GM10248 (cell line): ENCODE measurements around the gene GMDS.

ENCODE experiments used
- CTCF ChIA-PET: fragments of 300-600 bp; sonication (Branson Sonifier 250); formaldehyde crosslinking; extraction: SDS; loops from one replicate; lab custom pipeline; 2021; ENCODE audit warnings: antibody characterized with exemption; lab: Yijun Ruan, JAX
- POLR2A ChIA-PET: fragments of 350-650 bp; sonication (Branson Sonifier 250); formaldehyde crosslinking; extraction: SDS; loops from one replicate; lab custom pipeline; 2020; ENCODE audit warnings: antibody characterized with exemption; lab: Yijun Ruan, JAX
- DNase-seq: peaks from one replicate; pipeline ENCODE4 v3.0.0; 2012; ENCODE audit errors: extremely low spot score
- CTCF ChIP-seq: IDR thresholded peaks from 2 replicates; pipeline ENCODE4 v1.5.1; 2012; ENCODE audit warnings: mild to moderate bottlenecking, low read depth; ENCODE audit errors: extremely low read depth, missing control alignments, control extremely low read depth

Gene GMDS

DNA sequence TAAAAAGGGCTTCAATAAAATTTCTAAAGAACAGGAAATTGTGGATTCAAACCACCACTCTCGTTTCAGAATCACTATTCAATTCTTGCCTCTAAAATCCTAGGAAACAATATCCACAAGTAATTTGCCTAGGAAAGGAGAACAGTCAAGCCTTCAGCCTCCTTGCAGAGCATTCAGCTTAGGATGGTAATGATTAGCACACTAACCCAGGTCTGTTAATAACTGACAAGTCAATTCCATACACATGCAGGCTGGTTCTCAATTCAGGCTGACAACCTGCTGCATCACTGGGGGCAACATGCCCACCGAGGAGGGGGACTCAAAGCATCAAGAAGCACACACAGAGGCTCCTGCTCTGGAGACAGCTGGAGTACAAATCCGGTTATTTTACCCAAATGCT lies 57.6 kb downstream of the GMDS start:
- POLR2A ChIA-PET = no interaction called here
- TF ChIP-seq CTCF = no peak
- DNase-seq = no peak
- CTCF ChIA-PET = interaction anchor here (0.9 to 1.8 kb wide), 2 partner anchors 9 to 592 kb away, joined by 3 to 7 read pairs; no protein-coding TSS in a partner anchor

- ChIA-PET CTCF (interaction anchor here (0.9 to 2.1 kb wide), 2 partner anchors 8 to 579 kb away, joined by 3 to 6 read pairs; no protein-coding TSS in a partner anchor), POLR2A (no interaction called here)
- DNase-seq = peak; percentile 41
- TF ChIP-seq CTCF = no peak
These were observed 58.9 kb downstream of the GMDS start for GRCh38 chr6:2186516-2186915.

- no peak for TF ChIP-seq CTCF
- POLR2A ChIA-PET = no interaction called here
- no peak for DNase-seq
- CTCF ChIA-PET = interaction anchor here (1.4 to 2.1 kb wide), 3 partner anchors 9 to 18 kb away, joined by 3 to 6 read pairs (median 5); no protein-coding TSS in a partner anchor
These were observed 59.9 kb downstream of the GMDS start for GRCh38 chr6:2185466-2185865.

- POLR2A ChIA-PET = no interaction called here
These were observed 60.5 kb downstream of the GMDS start for GRCh38 chr6:2184700-2185455.

DNA sequence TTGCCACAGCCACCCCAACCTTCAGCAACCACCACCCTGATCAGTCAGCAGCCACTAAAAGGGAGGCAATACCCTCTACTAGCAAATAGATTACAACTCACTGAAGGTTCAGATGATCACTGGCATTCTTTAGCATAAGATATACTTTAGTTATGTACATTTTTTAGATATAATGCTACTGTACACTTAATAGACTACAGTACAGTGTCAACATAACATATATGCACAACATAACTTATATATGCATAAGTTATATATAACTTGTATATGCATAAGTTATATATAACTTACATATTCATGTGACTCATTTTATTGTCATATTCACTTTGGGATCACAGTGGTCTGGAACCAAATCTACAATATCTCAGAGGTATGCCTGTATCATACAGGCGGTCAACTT lies 61.7 kb downstream of the GMDS start:
- POLR2A ChIA-PET = no interaction called here
- CTCF ChIA-PET = interaction anchor here (1.1 kb wide), 1 partner anchor 26 kb away, joined by 4 read pairs; no protein-coding TSS in a partner anchor
- DNase-seq = no peak
- no peak for TF ChIP-seq CTCF

More at GRCh38 chr6:2184700-2185455, 60.5 kb downstream of the GMDS start:
- DNase-seq = no peak
- CTCF ChIA-PET = interaction anchor here (1.1 to 2.1 kb wide), 4 partner anchors 9 to 25 kb away, joined by 3 to 6 read pairs (median 4); no protein-coding TSS in a partner anchor
- no peak for TF ChIP-seq CTCF

DNA sequence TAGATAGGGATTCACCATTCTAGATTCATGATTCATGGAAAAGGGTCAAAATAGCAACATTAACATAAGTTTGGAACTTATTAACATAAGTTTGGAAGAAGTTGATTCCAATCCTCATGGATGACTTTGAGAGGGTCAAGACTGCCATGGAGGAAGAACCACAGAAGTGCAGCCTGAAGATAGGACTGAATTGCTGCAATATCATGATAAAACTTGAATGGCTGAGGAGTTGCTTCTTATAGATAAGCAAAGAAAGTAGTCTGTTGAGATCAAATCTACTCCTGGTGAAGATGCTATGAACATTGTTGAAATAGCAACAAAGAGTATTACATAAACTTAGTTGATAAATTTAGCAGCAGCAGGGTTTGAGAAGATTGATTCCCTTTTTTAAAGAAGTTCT lies 62.2 kb downstream of the GMDS start:
- no peak for TF ChIP-seq CTCF
- ChIA-PET POLR2A (no interaction called here), CTCF (no interaction called here)
- DNase-seq = no peak
